Femur (tissue), 1 donor: ENCODE data around the gene ARCN1.
A peak's percentile ranks its signal among the peaks of the same experiment; 100 is the strongest.

Experiments
- DNase-seq: peaks from one replicate; pipeline ENCODE4 v3.0.0-alpha.2; 2017

ARCN1 gene

DNA sequence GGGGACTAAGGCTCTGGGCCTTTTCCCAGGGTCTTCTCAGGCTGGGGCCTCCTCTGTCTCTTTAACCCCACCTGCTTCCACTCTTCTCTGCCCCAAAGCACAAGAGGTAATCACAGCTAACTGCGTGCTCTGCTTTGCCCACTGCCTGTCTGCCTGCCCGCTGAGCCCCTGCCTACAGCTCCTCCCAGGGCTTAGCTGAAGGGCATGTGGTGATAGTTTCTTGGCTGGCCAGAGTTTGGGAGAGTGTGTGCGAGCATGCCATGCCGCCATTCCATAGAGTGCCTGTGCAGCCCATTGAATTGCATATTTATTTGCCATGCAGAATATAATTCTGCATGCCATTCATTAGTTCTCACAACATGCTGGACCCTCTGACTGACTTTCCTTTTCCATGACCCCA is 67.7 kb downstream of the ARCN1 start:
- no peak for DNase-seq

DNA sequence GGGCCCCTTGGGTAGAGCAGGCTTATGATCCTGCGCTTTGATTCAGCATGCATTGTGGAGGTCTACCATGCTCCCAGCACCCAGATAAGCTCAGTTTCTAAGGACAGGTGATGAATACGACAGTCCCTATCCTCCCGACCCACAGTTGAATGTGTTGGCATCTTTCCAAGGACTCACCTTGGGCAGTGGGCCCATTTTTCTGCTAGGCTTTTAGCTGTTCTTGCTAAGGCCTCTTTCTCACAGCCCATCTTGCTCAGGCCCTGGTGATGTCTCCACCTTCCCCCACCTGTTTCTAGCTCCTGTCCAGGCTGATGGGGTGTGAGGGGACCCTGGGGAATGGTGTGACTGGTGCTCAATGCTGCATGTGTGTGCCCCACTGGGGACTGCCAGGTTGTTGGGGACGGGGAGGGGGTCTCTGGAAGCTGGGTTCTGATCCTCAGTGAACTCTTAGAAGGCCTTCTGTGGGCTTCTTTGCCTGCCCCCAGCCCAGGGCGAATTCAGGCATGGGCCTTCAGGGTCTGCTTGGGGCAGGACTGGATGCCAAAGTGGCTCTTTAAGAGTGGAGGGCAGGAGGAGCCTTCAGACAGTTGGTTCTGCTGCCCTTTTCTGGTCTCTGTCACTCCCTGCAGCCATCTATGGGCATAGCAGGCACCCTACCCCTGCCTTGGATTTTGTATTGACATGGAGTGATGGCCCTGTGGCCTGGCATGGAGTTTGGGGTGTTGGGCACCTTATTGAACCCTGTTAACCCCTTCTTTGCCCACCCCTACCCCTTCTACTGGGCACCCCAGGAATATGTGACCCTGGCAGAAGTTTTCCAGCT is 68.3 kb downstream of the ARCN1 start:
- no peak for DNase-seq

DNA sequence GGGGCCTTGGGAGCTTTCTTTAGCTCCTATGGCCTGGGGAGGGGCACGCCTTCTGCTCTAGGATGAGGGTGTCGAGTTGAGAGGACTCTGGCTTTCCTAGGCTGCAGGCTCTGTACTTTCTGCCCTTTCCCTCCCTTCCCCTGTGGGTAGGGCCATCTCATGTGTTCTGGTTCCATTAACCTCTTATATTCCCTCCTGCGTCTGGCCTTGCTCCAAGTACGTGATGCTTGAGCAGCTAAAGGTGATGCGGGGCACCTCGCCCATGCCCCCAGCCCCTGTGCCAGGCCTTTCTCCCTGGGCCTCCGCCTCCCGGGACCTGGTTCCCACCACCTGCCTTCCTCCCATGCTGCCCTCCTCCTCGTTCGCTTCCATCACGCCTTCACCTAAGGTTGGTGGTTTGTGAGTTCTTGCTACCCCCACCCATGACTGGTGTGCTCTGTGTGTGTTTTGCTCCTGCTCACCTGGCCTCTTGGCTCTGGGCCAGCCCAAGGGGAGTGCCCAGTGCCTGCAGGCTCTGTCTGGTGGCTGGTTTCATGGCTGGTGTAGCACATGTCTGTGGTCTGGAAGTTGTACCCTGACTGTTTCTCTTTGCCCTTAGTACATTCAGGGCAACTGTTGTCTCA is 69.3 kb downstream of the ARCN1 start:
- no peak for DNase-seq

DNA sequence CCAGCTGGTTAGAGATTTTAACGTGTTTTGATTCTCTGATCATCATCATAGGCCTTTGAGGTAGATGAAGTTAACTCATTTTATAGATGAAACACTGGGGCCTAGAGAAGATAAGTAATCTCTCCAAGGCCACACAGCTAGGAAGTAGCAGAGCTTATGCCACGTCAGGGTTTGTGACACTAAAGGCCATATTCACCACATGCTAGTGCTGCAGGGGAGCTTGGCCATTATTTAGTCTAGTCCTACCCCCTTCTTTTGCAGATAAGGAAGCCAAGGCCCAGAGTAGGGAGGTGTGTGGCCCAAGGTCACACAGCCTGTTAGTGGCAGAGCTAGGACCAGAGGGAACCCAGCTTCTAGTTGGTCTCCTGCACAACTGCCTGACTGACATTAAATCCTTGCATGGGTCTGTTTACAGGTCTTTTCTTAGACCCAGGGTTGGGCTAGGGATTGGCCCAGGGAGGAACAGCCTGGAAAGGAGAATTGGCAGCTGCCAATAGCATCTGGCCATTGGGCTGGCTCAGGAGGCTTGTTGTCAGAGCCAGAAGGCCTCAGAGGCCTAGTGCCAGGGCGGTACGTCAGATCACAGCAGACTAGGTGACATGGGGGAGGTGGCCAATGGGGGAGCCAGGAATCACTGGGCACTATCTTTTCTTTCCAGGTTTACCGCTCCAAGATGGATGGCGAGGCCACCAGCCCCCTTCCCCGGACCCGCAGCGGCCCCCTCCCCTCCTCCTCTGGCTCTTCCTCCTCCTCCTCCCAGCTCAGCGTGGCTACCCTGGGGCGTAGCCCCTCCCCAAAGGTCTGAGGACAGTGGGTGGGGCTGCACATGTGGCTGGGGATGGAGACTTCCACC is 71.2 kb downstream of the ARCN1 start:
- no peak for DNase-seq

DNA sequence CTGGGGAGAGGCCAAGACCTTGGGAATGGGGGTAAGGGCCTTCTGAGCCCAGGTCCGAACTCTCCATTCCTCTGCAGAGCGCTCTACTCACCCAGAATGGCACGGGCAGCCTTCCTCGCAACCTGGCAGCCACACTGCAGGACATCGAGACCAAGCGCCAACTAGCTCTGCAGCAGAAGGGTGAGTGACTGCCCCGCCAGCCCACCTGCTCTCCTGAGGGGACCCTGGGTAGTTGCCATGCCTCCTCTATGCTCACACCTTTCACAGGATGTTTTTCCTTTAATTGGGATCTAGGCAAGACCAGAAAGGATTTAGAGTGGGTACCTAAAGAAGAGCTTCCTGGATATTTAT is 71.8 kb downstream of the ARCN1 start:
- DNase-seq, result no peak

DNA sequence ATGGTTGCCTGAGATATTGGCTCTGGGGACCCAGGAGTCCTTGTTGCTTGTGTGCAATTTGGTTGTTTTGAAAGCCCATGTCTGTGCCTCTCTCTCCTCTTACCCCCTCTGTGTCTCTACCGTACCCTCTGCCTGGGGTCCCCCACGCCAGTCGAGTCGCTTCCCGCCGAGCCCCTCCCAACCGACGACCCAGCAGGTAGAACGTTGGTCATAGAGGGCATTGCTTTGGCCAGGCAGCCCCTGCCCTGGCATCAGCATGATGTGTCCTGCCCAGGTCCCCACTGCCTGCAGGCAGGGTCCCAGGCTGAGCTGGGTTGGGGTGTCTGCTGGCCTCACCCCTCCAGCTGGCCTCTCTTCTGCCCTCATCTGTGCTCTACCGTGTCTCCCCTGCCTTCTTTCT is 72.3 kb downstream of the ARCN1 start:
- no peak for DNase-seq

DNA sequence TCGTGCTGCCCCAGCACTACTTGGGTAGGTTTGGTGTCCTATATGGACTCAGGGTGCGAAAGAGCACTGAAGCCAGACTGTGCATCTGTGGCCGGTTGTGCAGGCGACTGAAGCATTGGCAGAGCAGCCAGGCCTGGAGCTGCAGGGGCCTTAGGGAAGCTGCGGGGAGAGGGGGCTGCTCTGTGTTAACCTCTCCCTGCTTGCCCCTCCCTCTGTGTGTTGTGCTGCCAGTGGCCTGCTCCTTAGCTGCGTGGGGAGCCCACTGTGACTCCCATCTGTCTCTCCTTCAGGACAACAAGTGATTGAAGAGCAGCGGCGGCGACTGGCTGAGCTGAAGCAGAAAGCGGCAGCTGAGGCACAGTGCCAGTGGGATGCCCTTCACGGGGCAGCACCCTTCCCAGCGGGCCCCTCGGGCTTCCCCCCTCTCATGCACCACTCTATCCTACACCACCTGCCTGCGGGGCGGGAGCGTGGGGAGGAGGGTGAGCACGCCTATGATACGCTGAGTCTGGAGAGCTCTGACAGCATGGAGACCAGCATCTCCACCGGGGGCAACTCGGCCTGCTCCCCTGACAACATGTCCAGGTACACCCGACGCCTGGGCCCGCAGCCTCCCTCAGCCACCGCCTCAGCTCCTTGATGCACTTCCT is 73.0 kb downstream of the ARCN1 start:
- DNase-seq, result no peak

DNA sequence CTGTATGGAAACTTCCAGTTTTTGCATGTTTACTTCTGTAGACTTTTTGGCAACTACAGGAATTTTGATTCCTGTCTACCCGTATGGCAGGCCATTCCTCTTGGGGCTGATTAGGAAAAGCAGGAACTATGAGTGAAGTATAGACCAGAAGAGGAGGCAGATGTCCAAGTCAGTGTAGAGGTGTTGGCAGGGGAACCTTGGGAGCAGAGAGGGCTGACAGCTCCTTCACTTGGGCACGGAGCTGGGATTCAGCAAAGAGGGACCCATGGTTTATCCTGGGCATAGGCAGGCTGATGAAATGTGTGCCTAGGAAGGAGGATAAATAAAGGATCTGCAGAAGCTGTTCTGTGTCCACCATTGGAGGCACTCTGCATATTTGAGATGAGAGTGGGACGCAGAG is 74.2 kb downstream of the ARCN1 start:
- peak; percentile 14 for DNase-seq

DNA sequence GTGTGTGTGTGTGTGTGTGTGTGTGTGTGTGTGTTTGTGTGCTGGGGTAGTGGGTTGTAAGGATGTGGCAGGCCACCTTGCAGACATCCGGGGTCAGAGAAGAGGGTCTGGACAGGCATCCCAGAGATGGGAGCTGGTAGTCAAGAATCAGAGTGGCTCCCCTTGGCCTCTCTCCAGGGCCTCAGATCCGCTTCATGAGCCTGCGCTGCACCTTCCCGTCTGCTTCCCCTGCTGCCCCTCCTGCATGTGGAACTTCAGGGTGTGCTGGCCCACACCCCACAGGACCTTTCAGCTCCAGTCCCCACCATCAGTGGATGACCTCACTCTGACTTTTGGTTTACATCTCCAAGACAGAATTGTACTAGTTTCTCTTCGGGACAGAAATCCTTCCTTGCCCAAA is 76.1 kb downstream of the ARCN1 start:
- peak; percentile 7 for DNase-seq

DNA sequence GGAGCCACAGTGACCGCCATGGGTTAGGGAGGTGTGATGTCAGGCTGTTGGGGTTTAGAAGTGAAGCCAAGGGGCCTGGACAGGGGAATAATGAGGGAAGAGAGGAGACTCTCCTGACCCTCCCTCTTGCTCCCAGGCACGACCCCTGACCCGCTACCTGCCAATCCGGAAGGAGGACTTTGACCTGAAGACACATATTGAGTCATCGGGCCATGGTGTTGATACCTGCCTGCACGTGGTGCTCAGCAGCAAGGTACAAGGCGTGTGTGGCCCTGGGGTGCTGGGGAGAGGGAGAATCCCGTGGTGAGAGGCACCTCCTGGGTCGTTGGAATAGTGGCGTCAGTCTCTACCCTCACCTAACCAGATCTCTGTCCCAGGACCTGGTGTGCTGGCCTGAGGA is 77.7 kb downstream of the ARCN1 start:
- peak; percentile 12 for DNase-seq

DNA sequence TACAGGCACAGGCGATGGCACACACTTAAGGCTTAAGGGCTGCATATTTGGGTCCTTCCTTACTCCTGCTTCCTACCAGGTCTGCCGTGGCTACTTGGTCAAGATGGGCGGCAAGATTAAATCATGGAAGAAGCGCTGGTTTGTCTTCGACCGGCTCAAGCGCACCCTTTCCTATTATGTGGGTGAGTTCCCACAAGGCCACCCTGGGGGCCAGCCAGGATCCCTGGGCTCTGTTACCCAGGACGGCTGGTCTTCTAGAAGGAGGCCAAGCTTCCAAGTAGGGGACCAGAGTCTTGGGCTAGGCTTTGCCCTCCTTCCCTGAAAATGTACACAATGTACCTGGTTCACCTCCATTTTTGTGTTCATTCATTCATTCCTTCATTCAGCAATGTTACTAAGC is 78.2 kb downstream of the ARCN1 start:
- no peak for DNase-seq

DNA sequence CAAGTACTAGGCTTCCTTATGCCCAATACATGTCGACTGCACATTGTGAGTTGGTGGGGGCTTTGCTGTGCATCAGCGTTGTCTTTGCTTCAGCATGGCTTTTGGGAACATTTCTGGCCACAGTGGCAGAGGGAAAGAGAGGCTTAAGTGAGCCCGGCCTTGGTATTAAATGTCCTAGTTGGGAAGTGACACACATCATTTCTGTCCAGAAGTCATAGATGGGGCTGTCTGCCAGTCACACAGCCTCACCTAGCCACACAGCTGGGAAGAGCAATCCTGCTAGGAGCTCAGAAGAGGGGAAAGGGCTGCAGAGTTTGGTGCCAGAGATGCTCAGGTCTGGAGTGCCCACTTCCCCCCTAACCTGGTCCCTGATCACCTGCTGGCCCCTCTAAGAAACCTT is 79.6 kb downstream of the ARCN1 start:
- DNase-seq, result no peak
